Spleen (tissue), 7 donors: Measurements from ENCODE around the gene TIMM29.

Experiments
- CTCF ChIP-seq, 11 experiments: fragments of 200-600 bp in 7 of 11; fragments of 450-650 bp in 4 of 11; sonication (generic) in 4 of 11; IDR thresholded peaks in 8 of 11; conservative IDR thresholded peaks in 3 of 11; 1 replicate in 7 of 11; 2 replicates in 4 of 11; pipeline versions ENCODE4 v1.4.0 to v1.8.0; 2016 to 2021; ENCODE audit warnings: antibody characterized with exemption in 11 of 11, inconsistent platforms in 4 of 11, mild to moderate bottlenecking in 1 of 11
- POLR2A ChIP-seq, 3 donors: fragments of 450-650 bp; IDR thresholded peaks; one replicate each; pipeline ENCODE4 v1.5.1; 2017; ENCODE audit warnings: antibody characterized with exemption in 3 of 3, mild to moderate bottlenecking in 1 of 3
- POLR2AphosphoS5 ChIP-seq, 3 donors: sonication (generic); formaldehyde crosslinking; IDR thresholded peaks; one replicate each; pipeline ENCODE4 v1.5.1; 2017; ENCODE audit warnings: antibody characterized with exemption in 3 of 3
- donor health status: DM: no; HTN: no; CAD: no; lungs with moderate emphysema.
- donor health status: DM: no; HTN: no; CAD: no.
- donor health status: DM: no; HTN: no; CAD: no.

- TF ChIP-seq CTCF (IDR thresholded peaks at IDR 0.05 in 8 of 11, conservative IDR thresholded peaks at IDR 0.05 in 3 of 11) (no peak), POLR2A (IDR thresholded peaks at IDR 0.05) (no peak), POLR2AphosphoS5 (IDR thresholded peaks at IDR 0.05) (no peak)
Measured at GRCh38 chr19:10962863-10963262, 34.3 kb downstream of the TIMM29 start.
